D341Med (cell line): ENCODE results near the gene ATF6B.

Source experiments
- DNase-seq: peaks from one replicate; pipeline ENCODE4 v3.0.0; 2012; ENCODE audit warnings: low spot score

Gene ATF6B

DNA sequence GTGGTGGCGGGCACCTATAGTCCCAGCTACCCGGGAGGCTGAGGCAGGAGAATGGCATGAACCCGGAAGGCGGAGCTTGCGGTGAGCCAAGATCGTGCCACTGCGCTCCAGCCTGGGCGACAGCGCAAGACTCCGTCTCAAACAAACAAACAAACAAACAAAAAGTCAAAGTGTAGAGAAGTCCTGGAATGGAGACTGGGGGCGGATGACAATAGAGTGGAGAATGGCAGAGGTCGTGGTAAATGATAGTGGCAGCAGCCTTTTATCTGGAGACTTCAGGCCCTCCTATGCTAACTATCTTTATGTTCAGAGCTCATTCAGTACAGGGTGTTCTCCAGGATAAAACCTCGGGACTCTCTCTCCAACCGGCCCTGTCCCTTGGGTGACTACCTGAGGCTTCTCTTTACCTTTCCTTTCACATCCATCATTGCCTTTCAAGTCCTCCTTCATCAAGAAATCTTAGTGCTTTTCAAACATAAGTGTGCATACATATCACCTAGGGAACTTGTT, 3.4 kb upstream of the ATF6B start:
- no peak for DNase-seq

GRCh38 chr6:32129297-32130088, 1.4 kb upstream of the ATF6B start:
- DNase-seq = no peak

- no peak for DNase-seq
Observed at GRCh38 chr6:32128751-32129296, 778 bp upstream of the ATF6B start.

DNA sequence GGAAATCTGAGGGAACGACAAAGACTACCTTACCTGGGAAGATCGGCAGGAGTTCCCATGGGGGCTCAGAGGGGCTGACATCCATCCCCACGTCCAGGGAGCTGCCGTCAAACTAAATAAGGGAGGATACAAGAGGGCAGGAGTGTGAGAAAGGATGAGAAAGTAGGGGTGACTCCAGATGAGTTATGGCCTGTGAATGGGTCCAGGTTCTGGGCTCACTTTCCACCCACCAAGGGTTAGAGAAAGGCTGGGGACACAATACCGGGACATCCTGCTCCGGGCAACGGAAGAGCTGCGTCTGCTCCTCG, 683 bp downstream of the ATF6B start:
- DNase-seq = no peak

DNA sequence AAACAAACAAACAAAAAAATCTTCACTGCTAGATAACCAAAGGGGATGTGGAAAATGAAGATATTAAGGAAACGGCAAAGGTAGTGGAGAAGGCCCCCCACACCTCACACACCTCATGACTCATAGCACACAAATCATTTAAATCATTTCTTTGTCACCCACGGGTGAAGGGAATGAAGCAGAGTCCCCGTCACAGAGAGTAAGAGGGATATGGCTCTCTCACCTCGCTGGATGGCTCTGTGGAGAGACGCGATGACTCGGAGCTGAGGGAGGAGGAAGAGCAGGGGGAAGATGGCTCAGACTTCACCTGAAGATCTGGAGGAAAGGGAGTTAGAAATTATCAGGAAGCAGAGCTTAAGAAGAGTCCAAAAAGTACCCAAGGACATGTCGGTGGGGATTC, 1.2 kb downstream of the ATF6B start:
- no peak for DNase-seq

DNA sequence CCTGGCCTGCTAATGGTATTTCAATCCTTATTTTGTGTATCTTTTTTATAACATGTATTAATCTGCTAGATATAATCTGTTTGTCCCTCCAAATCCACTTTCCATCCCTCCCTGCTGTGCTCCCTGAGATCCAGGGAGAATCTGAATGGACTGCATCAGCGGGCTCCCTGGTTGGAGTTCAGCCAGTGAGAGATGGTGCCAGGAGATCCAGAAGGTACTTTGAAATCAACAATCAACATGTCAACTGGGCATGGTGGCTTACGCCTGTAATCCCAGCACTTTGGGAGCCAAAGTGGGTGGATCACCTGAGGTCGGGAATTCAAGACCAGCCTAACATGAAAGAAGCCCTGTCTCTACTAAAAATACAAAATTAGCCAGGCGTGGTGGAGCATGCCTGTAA, 4.4 kb downstream of the ATF6B start:
- no peak for DNase-seq

DNA sequence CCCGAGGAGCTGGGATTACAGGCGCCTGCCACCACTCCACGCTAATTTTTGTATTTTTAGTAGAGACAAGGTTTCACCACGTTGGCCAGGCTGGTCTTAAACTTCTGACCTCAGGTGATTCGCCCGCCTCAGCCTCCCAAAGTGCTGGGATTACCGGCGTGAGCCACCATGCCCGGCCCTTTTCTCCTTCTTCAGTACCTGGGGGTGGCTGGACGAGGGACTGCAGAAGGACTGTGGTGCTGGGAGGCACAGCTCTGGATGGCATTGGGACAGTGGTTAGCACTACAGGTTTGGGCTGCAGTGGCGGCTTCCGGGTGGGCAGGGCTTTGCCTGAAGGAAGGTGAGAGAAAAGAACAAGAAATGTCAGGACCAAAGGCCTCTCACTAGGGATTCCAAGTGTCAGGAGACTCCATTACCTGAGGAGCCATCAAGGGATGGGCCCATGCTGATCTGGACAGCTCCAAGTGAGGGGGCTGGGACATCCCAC, 7.4 kb downstream of the ATF6B start:
- DNase-seq = no peak

DNA sequence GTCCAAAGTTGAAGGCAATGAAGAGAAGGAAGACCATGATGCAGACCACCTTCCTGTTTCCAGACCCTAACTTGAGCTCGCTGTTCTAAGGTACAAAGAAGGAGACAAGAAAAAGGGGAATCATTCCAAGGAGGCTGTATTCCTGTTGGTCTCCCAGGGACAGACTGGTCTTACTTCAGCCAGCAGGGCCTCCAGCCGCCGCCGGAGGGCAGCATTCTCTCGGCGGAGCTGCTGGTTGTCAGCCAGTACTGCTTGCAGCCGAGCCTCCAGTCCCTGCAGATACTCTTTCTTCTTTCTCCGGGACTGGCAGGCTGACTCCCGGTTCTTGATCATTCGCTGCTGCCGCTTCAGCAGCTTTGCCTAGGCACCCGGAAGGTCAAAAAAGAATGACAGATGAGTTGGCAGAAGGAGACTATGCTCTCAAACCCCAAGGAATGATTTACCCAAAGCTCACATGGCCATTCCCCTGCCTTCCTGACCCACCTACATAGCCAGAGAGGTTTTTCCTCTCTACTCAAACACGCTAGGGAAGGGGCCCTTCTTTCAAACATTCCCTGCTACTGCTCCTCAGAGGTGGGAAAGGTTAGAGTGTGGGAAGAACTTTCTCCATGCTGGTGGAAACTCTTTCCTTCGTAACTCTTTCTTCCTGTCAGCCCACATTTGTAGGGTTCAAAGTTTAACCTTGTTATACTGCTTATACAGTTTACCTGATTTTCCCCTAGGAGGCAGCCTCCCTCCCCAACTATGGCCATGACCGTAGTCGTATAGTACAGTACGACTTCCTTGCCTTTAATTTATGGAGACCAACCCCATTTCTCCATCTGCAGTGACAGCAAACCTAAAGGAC, 9.0 kb downstream of the ATF6B start:
- DNase-seq = peak; percentile 91

DNA sequence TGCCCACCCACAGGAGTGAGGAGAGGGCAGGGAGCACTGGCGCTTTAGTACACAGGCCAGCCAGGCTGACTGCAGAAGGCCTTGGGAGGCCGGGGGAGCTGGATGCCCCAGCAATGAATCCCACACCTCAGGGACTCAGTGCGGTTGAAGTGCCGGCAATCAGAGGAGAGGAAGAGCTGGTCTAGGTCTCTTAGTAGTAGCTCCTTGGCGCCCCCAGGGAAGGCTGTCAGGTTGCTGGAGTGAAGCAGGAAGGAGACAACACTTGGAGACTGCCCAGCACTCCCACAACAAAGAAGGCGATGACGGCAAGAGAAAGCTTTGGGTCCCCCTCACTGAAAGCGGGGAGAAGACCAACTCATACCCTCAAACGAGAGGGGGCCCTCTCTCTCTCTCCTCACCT, 10.6 kb downstream of the ATF6B start:
- DNase-seq = no peak

DNA sequence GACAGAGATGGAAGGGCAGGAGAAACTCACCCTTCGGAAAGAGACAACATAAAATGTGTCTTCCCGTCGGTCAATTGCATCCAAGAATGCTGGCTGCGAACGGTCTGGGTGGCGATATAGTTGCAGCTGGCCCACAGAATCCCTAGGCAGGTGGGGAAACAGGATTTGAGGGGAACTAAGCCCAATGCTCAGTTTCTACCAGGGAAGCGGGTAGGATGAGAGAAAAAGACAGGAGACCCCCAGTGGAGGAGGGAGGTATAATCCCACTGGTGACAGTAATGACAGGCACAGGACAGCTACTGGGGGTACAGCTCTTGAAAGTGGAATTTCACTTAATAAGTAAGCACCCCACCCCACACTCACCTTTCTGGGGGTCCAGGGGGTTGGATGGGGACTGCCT, 11.4 kb downstream of the ATF6B start:
- DNase-seq = peak; percentile 75

DNA sequence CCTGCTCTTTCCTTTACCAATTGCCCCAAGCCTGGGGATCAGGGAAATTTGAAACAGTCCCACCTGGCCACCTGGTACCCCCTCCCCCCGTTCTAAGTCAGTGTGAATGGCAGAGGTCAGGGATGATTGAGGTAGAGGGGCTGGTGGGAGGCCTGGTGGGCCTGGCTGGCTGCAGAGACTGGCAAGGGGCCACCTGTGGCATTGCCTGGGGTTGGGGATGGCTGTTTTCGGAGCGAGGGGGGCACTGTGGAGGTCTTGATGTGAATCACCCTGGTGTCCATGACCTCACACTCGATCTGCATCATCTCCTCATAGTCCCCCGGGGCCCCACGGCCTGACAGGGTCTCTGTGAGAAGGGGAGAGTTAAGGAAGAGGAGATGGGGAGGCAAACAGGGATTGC, 12.4 kb downstream of the ATF6B start:
- no peak for DNase-seq

DNA sequence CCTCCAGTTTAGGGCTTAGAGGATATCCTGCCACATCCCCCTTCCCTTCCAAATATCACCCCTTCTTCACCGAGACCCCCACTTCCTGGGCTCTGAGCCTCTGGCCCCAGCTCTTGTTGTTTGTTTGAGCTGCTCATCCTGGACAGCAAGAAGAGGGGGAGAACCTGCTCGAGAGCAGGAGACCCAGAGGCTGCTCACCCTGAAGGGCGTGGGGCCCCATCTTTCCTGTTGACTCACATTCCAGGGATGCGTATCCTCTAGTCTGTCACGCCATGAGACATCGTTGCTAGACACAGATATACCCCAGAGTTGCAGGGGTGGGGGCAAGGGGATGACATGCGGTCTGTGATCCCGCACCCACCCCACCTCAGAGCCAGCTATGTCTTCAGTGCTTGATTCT, 13.2 kb downstream of the ATF6B start:
- no peak for DNase-seq

- DNase-seq = no peak
Observed at GRCh38 chr6:32113386-32114352, 14.4 kb downstream of the ATF6B start.

GRCh38 chr6:32112431-32112980, 15.5 kb downstream of the ATF6B start:
- no peak for DNase-seq

- DNase-seq = no peak
Observed at GRCh38 chr6:32111424-32112066, 16.5 kb downstream of the ATF6B start.

- no peak for DNase-seq
Observed at GRCh38 chr6:32110632-32111031, 17.4 kb downstream of the ATF6B start.

DNA sequence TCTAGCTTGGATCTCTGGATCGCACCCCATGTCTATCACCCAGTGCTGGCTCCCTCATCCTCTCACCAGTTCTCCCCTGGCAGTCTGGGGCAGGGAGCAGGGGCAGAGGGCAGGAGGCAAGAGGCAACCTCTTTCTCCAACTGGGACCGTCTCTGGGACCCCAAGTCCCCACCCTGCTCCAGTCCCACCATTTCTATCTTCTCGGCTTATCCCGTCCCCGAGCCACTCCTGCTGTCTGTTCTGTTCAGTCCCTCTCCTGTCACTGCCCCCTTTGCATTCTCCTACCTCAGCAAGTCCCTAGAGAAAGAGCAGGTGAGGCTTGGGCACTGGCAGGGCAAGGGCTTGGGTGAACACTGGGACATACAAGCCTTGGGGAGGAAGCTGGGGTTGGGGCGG, 18.3 kb downstream of the ATF6B start:
- no peak for DNase-seq

DNA sequence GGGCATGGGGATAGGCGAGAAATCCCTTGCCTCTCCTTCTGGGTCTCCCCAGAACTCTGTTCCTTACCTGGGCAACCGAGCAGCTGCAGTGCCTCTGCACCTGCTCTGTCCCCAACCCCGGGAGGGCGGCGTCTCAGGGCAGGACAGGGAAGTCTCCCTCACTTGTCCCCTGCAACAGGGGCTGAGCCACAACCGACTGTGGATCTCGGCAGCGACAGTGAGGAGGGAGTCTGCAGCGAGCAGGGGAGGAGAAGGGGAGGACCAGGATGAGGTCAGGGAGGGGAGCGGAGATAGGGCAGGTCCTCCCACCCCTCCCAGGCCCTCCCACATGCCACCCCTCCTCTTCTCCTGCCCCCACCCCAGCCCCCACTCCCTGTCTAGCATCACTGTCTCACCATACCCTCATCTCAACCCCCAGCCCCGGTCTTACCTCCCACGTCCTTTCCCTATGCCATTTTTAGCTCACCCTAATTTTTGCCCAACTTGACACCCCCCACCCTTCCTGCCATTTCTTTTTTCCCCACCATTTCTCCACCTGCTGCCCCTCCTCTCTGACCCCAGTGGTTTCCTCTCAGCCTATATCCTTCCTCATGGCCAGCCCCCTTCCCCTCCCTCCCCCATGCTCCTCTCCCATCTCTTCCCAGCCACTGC, 18.8 kb downstream of the ATF6B start, which contains the start of gene TNXB:
Gene TNXB (minus strand): TSS at position 225 of the 651 bp plus-strand sequence. CDS start 11,140 bp downstream, outside the sequence.
- no peak for DNase-seq

DNA sequence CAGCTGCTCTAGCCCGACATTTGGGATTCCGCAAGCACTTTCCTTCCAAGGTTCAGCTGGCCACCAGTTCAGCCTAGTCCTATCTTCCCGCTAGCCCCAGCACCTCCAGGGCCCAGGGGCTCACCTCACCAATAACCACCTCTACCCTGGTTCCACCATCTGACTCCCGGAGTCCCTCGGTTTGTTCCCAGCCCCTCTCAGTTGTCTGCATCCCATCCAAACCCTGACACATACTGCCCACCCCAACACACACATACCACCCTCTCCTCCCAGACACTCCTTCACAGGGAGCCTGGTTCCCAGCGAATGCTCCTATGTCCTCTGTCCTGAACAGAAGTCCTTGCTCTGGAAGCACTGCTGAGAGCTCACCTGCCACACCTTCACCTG, 19.3 kb downstream of the ATF6B start:
- no peak for DNase-seq

GRCh38 chr6:32108094-32108627, 19.9 kb downstream of the ATF6B start:
- no peak for DNase-seq
